HG02981 (cell line): ENCODE results near the gene IKZF1.

Experiments
- ATAC-seq: cut with Tn5 transposase; IDR thresholded peaks from one replicate; pipeline ENCODE4 v1.9.1; 2021; ENCODE audit warnings: mild to moderate bottlenecking, moderate library complexity; ENCODE audit not compliant: unreplicated experiment

Gene IKZF1

GRCh38 chr7:50307368-50308032 is 3.0 kb downstream of the IKZF1 start:
- no peak for ATAC-seq

DNA sequence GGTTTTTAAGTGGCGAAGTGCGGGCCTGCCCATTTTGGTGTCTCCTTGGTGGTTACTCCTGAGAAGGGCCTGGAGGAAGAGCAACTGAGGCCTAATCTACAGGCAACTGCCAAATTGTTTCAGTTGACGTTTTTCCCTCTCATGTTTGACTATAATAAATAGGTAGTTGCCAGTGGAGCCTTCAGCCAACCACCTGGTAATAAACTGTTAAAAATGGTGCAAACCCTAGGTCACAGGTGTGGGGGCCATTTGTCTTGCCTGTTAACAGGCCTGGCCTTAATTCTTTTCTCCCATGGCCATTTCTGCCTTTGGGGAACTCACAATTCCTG is 3.7 kb downstream of the IKZF1 start:
- no peak for ATAC-seq

GRCh38 chr7:50308532-50309385 is 4.2 kb downstream of the IKZF1 start:
- ATAC-seq = no peak

DNA sequence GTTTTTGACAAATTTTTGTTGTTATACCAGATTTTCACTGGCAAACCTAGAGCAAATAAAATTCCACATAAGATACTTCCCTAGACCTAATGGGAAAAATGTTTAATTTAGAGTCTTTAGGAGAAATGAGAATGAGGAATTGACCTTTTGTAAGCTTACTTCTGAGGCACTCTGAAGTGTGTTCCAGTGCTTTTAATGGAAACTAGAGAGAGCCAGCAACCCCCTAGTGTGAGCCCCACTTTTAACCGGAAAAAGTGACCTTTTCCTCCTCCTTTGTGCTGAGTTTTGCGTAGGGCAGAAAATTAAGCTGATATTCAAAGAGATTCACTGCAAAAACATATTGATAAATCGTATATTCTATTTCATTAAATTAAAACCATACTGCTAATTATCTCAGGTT is 5.2 kb downstream of the IKZF1 start:
- no peak for ATAC-seq

- ATAC-seq = no peak
Observed at GRCh38 chr7:50310361-50310760, 5.8 kb downstream of the IKZF1 start.

DNA sequence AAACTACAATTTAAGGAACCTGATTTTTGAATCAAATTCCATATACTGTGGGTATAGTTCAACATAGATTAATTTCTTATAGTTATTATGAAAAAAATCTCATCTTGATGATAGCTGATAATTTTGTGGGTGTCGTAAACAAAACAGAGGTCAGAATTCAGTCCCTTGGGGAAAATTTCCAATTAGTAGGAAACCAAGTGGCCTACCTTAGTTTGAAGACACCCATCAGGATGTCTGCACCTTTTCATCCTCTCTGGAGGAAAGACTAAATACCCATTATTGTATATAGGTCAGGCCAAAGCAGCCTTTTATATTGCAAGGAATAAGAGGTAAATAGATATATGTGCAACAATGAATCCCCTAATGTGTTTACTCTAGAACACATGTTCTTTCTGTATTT is 6.4 kb downstream of the IKZF1 start:
- no peak for ATAC-seq

DNA sequence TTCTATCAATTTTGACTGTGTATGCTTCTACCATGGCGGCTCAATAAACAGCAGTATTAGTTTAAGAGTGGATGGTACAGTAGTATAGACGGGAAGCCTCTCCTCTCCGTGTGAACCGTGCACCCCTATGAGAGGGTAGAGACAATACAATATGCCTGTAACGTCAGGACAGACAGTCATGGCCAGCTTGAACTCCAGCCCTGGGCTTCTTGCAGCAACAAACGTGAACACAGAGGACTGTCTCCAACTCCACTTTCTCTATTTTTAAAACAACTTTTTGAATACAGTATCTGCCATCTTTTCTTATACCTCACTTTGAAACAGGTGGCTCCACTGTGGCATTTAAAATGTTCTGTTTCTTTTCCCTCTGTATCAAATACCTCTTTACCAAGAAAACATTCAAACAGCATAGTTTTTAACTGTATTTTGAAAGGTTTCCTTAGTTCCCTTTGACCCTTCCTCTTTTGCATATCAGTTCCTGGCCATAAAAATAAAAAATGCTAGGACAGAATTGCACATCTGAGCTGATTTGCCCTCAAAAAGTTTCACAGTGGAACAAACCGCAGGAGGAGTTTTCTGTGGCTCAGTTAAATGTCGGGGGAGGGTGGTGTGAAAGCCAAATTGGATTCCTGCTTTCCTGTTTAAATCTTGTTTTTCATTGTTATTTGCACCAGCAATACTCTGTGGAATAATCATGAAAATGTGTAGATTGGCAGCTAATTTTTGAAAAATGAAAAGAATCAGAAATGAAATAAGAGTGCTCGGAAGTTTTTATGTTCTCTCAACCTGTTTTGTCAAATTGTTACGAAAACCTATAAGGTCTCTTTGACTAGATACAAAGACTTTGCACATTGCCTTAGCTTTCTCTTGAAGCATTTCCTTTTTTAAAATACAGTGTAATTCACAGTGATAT is 8.0 kb downstream of the IKZF1 start:
- no peak for ATAC-seq

DNA sequence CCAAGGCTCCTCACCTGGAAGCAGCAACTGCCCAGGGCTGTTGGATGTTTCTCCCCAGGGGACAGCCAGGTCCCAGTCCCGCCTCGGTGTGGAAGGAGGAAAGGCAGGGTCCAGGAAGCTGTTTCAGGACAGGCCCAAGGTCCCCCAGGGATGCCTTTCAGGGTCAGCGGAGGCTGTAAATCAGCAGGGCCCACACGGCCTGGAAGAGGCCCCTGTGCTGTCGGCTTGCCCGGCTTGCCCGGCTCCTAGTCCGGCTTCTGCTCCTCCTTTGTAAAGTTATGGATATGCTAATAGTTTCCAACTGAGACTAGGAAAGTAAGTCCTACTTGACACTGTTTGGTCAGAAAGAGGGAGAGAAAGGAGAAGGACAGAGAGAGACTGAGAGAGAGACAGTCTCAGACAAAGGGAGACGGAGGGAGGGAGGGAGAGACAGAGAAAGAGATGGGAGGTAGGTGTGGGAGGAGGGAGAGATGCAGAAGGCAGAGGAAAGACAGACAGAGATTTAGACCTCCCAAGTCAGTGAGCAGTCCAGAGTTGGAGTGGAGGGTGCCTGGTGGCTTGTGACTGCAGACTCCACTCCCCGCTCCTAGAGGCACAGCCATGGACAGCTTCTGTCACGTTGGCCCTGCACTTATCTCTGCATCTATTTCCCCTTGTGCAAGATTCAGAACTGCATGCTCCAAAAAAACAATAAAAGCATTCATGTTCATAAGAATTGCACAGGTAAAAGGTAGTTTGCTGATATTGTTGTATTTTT is 10.5 kb downstream of the IKZF1 start:
- no peak for ATAC-seq

DNA sequence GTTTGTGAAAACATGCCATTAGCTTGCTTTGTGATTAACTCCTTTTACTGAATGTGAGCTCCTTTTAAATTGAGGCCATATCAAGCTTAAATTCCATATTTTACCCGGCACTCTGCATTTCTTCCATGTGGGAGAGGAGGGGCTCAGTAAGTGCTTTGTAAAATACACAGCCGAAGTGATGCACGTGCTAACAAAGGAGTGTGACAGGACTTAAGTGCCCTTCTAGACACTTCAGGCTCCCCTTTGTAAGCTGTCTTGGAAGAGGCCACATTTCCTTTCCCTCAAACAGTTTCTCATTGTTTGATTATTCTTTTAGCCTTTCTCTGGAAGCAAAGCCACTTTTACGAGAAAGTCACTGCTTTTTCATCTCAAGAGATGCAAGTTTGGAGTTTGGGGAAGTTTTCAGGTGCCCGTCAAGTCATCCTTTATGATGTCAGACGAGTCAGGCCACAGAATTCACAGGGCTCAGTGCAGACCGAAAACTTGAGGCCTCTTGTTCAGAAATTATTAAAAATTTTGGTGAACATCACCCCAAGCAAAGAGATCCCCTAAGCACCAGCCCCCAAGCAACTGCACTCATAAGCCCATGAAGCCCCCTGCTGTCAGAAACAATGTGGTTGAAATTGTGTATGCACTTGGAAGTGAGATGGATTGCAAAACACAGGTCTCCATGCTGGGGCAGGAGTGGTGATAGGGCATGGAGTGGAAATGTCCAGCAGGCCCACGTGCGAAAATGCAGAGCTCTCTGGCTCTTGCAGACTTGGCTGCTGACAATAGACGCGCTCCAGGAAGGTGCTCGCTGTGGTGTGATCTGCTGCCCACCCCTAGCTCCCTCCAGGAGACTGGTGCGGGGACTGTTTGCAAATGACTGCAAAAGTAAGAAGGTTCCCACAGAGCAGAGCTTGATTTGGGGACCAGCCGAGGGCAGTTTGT is 11.5 kb downstream of the IKZF1 start:
- ATAC-seq = no peak

DNA sequence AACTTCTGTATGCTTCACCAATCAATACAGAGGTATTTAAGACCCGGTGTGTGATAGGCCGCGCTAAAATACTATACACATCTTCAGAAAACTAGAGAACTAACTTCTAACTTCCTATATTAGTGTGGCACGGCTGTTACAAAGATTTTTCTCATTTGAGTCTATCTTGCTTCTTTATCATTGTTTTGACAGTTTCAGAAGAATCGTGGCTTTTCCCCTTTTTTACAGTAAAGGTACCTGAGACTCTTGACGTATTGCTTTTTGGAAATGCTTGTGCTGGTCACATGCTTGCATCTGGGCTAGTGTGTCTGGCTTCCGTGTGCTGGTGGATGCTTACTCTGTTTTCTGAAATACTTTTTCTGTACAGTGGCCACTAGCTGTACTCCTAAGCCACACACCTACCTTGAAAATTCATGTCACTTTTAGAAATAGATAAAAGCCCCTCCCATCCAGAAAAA is 12.7 kb downstream of the IKZF1 start:
- ATAC-seq = peak; percentile 68

DNA sequence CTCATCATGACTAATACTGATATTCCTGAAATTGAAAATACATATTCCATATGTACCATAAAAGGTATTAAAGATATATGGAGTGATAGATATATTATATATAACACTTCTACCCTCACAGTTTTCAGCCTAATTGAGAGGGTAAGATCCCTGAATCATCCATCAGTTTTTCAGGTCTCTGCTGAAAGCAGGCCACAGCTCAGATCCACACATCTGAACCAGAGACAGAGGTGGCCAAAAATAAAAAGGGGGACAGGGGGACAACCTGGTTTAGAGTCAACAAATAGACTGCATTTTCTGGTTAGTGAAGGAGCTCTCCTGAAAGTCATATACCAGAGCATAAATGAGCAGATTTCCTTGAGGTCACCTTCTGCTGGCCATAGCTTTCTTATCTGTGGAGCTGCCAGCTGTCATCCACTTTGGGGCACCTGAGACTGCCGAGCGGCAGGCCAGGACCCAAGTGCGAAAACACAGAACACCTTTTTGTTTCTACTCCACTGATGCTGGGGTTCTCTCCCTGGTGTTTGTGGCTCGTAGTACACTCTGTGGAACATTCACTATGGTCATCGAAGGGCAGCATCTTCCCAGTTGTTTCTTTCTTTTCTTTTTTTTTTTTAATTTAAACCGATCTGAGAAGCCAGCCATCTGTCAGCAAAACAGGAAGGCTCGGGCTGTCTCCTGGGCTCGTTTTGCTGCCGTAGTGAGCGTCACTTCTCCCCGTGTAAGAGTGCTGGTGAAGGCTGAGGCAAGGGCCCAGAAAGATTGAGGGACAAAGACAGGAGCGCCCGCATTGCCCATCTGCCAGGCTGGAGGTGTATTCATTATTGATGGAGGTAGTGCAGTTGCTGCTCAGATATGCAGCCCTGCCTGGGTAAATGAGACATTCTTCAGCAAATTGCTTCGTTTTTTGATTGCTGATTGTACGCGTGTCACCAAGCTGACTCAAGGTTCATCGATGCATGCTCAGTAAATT is 13.5 kb downstream of the IKZF1 start:
- no peak for ATAC-seq

GRCh38 chr7:50321487-50322067 is 17.1 kb downstream of the IKZF1 start:
- no peak for ATAC-seq

GRCh38 chr7:50324113-50324512 is 19.6 kb downstream of the IKZF1 start:
- ATAC-seq = no peak

DNA sequence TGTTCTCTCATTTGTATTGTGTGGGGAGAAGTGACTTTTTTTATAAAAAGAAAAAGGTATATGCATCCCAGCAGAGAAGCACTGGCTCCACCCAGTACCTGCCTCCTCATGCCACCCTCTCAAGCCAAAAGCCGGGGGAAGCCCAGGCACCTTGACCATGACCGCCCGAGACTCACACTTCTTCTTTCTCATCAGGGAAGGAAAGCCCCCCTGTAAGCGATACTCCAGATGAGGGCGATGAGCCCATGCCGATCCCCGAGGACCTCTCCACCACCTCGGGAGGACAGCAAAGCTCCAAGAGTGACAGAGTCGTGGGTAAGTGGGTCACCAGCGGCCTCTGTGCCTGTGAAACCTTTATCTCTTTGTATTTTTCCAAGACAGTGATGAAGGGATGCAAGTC is 22.9 kb downstream of the IKZF1 start:
- ATAC-seq = peak; percentile 45

GRCh38 chr7:50329775-50330174 is 25.3 kb downstream of the IKZF1 start:
- ATAC-seq = no peak

GRCh38 chr7:50330254-50330653 is 25.7 kb downstream of the IKZF1 start:
- no peak for ATAC-seq

- ATAC-seq = no peak
Observed at GRCh38 chr7:50330696-50331095, 26.2 kb downstream of the IKZF1 start.

DNA sequence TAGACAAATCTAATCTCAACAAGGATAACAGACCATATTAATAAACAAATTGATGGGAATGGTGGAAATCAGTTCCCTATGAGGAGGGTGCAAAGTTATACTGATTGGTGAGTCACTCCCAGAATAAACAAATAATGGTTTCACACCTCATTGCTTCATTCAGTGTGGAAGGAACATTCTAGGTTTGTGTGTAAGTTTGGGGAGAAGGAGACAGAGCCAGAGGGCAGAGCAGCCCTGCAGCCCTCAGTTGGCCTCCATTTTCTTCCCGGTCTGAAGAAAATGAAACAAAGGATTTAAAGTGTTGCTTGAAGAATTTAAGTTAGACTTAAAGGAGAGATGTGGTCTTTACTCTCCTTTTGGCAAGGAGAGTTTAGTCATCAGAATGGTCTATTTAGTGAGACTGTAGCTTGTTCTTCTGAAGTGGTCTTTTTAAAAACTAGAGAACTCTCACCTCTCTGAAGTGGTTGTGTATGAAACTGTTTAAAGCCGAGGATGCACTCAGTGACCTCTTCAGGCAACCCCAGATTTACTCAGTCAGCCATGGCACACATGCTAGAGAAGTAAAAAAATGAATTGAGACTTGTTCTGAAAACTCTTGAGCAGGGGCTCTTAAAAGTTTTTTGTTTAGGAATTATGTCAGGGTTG is 27.2 kb downstream of the IKZF1 start:
- peak; percentile 72 for ATAC-seq
